HG03139 (cell line): ENCODE data around the gene MOB3B.
"Not testable (repeated sequence)": the region's sequence is repeated elsewhere in the genome, so short reads cannot be mapped to it uniquely, and the experiment has no call there.

Experiments
- ATAC-seq: cut with Tn5 transposase; IDR thresholded peaks from one replicate; pipeline ENCODE4 v1.9.1; 2021; ENCODE audit not compliant: unreplicated experiment

MOB3B gene

GRCh38 chr9:27519466-27520465 lies 9.8 kb downstream of the MOB3B start:
- ATAC-seq: no peak

GRCh38 chr9:27518809-27519208 lies 10.8 kb downstream of the MOB3B start:
- ATAC-seq: no peak

GRCh38 chr9:27518006-27518405 lies 11.6 kb downstream of the MOB3B start:
- no peak for ATAC-seq

- no peak for ATAC-seq
Observed at GRCh38 chr9:27514551-27514950, 15.1 kb downstream of the MOB3B start.

GRCh38 chr9:27511771-27512170 lies 17.8 kb downstream of the MOB3B start:
- ATAC-seq: no peak

GRCh38 chr9:27510780-27511179 lies 18.8 kb downstream of the MOB3B start:
- no peak for ATAC-seq

- no peak for ATAC-seq
Observed at GRCh38 chr9:27506981-27507380, 22.6 kb downstream of the MOB3B start.

- ATAC-seq: no peak
Observed at GRCh38 chr9:27505744-27506161, 23.9 kb downstream of the MOB3B start.

- ATAC-seq: no peak
Observed at GRCh38 chr9:27504259-27504658, 25.4 kb downstream of the MOB3B start.

GRCh38 chr9:27503623-27504022 lies 26.0 kb downstream of the MOB3B start:
- no peak for ATAC-seq

- ATAC-seq: not testable (repeated sequence)
Observed at GRCh38 chr9:27500902-27501301, 28.7 kb downstream of the MOB3B start.

GRCh38 chr9:27499451-27499850 lies 30.2 kb downstream of the MOB3B start:
- ATAC-seq: no peak

- ATAC-seq: no peak
Observed at GRCh38 chr9:27497883-27498417, 31.7 kb downstream of the MOB3B start.

GRCh38 chr9:27496135-27496504 lies 33.5 kb downstream of the MOB3B start:
- ATAC-seq: no peak

GRCh38 chr9:27495480-27496134 lies 34.0 kb downstream of the MOB3B start:
- ATAC-seq: no peak

GRCh38 chr9:27491154-27491553 lies 38.5 kb downstream of the MOB3B start:
- ATAC-seq: no peak

- peak; percentile 67 for ATAC-seq
Observed at GRCh38 chr9:27489087-27489876, 40.3 kb downstream of the MOB3B start.

GRCh38 chr9:27487927-27488326 lies 41.7 kb downstream of the MOB3B start:
- ATAC-seq: no peak

- ATAC-seq: no peak
Observed at GRCh38 chr9:27487128-27487640, 42.4 kb downstream of the MOB3B start.

- ATAC-seq: peak; percentile 69
Observed at GRCh38 chr9:27485158-27485557, 44.5 kb downstream of the MOB3B start.

GRCh38 chr9:27483576-27483975 lies 46.0 kb downstream of the MOB3B start:
- ATAC-seq: no peak
